Dermis microvascular lymphatic vessel endothelial cell (primary cell): ENCODE results near the gene PSMG3. TPM values are rescaled to one million over a fixed set of nuclear protein-coding genes. Genes with fewer than 3 reads are reported as not detected.
A peak's percentile ranks its signal among the peaks of the same experiment; 100 is the strongest.
"Not testable (repeated sequence)": the region's sequence is repeated elsewhere in the genome, so short reads cannot be mapped to it uniquely, and the experiment has no call there.

Experiments
- DNase-seq, 2 donors: peaks; one replicate each; pipeline versions ENCODE4 v3.0.0 to v3.0.0-alpha.2; 2010; ENCODE audit warnings: low read depth in 2 of 2
- total RNA-seq: library from RNA; depleted of rRNA; stranded (reverse); fragments of >200 nt; gene quantifications from 2 replicates; pipeline ENCODE4 v1.2.1, GENCODE V29; 2014

The PSMG3 gene
- total RNA-seq, 1 donor from 2014 or later = 16.0 TPM

GRCh38 chr7:1534330-1535099 is 35.3 kb downstream of the PSMG3 start:
- no peak for DNase-seq

GRCh38 chr7:1533547-1534329 is 36.1 kb downstream of the PSMG3 start:
- DNase-seq = peak; percentile 70 to 96

DNA sequence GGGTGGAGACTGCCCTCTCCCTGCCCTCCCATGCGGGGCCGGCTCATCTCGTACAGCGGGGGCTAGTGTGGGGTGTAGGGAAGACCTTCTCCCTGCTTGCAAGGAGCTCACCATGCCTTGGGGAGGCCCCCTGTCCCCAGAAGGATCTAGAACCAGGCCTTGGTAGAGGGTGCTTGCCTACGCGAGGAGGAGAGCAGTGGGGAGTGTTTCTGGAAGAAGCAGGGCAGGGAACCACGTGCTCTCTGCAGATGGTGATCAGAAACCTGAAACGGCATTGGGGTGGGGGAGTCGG is 36.6 kb downstream of the PSMG3 start:
- DNase-seq = no peak

GRCh38 chr7:1532456-1533254 is 37.2 kb downstream of the PSMG3 start:
- DNase-seq = peak; percentile 96 to 97

DNA sequence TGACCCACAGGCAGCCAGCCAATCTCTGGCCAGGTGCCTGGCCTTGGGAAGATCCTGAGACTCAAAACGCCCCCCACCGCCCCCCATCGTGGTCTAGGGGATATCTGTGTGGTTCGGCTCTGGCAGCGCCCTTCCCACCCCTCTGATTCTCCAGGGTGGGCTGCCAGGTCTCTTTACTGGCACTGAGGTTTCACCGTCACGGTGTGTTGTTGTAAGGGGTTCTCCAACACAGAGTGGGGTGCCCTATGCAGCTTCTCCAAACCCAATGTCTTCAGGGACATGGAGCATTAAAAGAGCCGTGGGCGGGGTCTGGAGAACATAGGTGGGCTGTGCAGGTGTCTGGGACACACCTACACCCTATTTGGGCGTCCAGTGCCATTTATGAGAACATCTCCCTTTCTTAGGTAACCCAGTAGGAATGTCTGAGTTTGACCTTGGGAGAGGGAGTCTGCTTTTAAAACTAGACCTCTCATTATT is 37.8 kb downstream of the PSMG3 start:
- no peak for DNase-seq

GRCh38 chr7:1531263-1531978 is 38.4 kb downstream of the PSMG3 start:
- DNase-seq = peak in 1 of 2 donors; percentile 66

DNA sequence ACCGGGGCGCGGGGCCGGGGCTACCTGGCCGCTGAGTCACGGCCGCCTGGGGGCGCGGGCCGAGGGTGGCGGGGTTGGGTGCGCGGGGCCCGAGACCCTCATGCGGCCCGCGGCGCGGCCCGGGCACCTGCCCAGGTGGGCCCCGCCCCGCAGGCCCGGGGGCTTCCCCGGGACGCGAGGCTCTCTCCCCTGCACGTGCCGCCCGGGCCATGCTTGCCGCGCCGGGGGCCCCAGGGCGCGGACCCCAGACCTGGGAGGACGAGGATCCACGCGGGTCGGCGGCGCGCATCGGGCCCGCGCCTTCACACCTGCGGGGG is 38.9 kb downstream of the PSMG3 start:
- no peak for DNase-seq

GRCh38 chr7:1529383-1530116 is 40.3 kb downstream of the PSMG3 start:
- no peak for DNase-seq

- no peak for DNase-seq
Measured at GRCh38 chr7:1526271-1526754, 43.5 kb downstream of the PSMG3 start.

- no peak for DNase-seq
Measured at GRCh38 chr7:1525409-1525808, 44.4 kb downstream of the PSMG3 start.

GRCh38 chr7:1523844-1524243 is 46.0 kb downstream of the PSMG3 start:
- no peak for DNase-seq

DNA sequence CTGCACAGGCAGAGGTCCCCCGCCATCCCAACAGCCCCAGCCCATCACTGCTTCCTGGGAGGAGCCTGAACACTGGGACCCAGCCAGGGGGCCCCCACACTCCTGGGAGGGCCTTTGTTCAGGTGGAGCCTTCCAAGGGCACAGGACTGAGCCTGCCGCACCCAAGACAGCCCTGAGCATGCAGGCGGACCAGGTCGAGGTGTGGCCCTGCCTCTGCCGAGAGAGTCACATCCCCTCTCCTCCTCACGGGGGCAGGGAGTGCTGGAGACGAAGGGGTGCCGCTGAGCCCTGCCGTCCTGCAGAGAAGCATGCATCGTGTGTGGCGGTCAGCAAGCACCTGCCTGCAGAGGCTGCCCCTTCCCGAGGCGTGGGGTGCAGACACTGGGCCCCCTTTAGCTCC is 46.6 kb downstream of the PSMG3 start:
- DNase-seq = no peak

- DNase-seq = no peak
Measured at GRCh38 chr7:1521456-1521855, 48.4 kb downstream of the PSMG3 start.

- peak in 1 of 2 donors; percentile 95 for DNase-seq
Measured at GRCh38 chr7:1520539-1521234, 49.1 kb downstream of the PSMG3 start.

- DNase-seq = not testable (repeated sequence)
Measured at GRCh38 chr7:1519322-1519922, 50.4 kb downstream of the PSMG3 start.
